ENCODE results near the gene PROX1.

- no peak for TF ChIP-seq CTCF (IDR thresholded peaks at IDR 0.05)
- no peak for TF ChIP-seq POLR2A (IDR thresholded peaks at IDR 0.05)
Measured at GRCh38 chr1:213951876-213952275, 35.9 kb upstream of the PROX1 start.

Measured in testis (tissue), 2 donors.